Testis (tissue), 3 donors: ENCODE measurements around the gene ITPK1. TPM values are rescaled to one million over a fixed set of nuclear protein-coding genes. Genes with fewer than 3 reads are reported as not detected.
A peak's percentile ranks its signal among the peaks of the same experiment; 100 is the strongest.

ENCODE experiments used
- DNase-seq: peaks from one replicate; pipeline ENCODE4 v3.0.0-alpha.2; 2019
- H3K27ac ChIP-seq, 2 donors: fragments of 200-600 bp; sonication (generic); one replicate each; pipeline ENCODE4 v1.5.1; 2019
- H3K27me3 ChIP-seq: fragments of 200-600 bp; sonication (generic); one replicate; pipeline ENCODE4 v1.5.1; 2019
- H3K36me3 ChIP-seq: fragments of 200-600 bp; sonication (generic); one replicate; pipeline ENCODE4 v1.5.1; 2017; ENCODE audit warnings: low read depth; ENCODE audit errors: missing control alignments
- H3K4me1 ChIP-seq: fragments of 200-600 bp; sonication (generic); one replicate; pipeline ENCODE4 v1.5.1; 2019
- H3K4me3 ChIP-seq, 2 donors: fragments of 200-600 bp; sonication (generic); one replicate each; pipeline ENCODE4 v1.5.1; 2017 to 2019
- H3K9me3 ChIP-seq: fragments of 200-600 bp; sonication (generic); one replicate; pipeline ENCODE4 v1.5.1; 2017
- POLR2A ChIP-seq: fragments of 450-650 bp; IDR thresholded peaks from one replicate; pipeline ENCODE4 v1.6.1; 2017; ENCODE audit warnings: antibody characterized with exemption, mild to moderate bottlenecking, moderate library complexity
- WGBS, 2 donors: methylation state at CpG; one replicate each; pipeline ENCODE4 v1.1.5; 2018; 5-methylcytosine and 5-hydroxymethylcytosine counted together
- intact Hi-C: fragments of 100-400 bp; cut with DNase I; formaldehyde crosslinking; loops from one replicate; pipeline ENCODE4 v1.15.1; 2023; ENCODE audit warnings: low total_unique reads
- polyA plus RNA-seq: library from polyadenylated mRNA; stranded (reverse); fragments of 350-450 nt; fragmentation: Illumina TruSeq; extraction: RNeasy Lipid Tissue Mini Kit (QIAGEN cat#74804); gene quantifications from one replicate; pipeline ENCODE4 v1.2.3, GENCODE V29; 2014; ENCODE audit warnings: low read depth, low replicate concordance; ENCODE audit not compliant: insufficient read depth
- total RNA-seq, 2 donors: library from RNA; depleted of rRNA; stranded (reverse); fragments of >200 nt; gene quantifications; one replicate each; pipeline ENCODE4 v1.2.3, GENCODE V29; 2016
- TF ChIP-seq, protein P1 (sequence below), 3 experiments: fragments of 450-650 bp in 2 of 3; fragments of 200-600 bp in 1 of 3; sonication (generic) in 1 of 3; IDR thresholded peaks; one replicate each; pipeline ENCODE4 v1.5.1; 2016 to 2019; ENCODE audit warnings: antibody characterized with exemption in 3 of 3, mild to moderate bottlenecking in 2 of 3, moderate library complexity in 1 of 3

ITPK1 gene
- total and polyA plus RNA-seq, 3 donors from 2014 or later: 78.3 to 92.5 (median 90.6) TPM

GRCh38 chr14:92935446-92935845, 180.3 kb downstream of the ITPK1 start:
- Histone ChIP-seq H3K4me3 (no peak overlapping the region), H3K27me3 (no peaks in the 10 kb centered on the region), H3K4me1 (peaks cover 27% of the 10 kb centered on the region), H3K9me3 (no peaks in the 10 kb centered on the region), H3K27ac (no peak overlapping the region), H3K36me3 (no peaks in the 10 kb centered on the region)
- WGBS, 2 donors: 91 to 96% methylated on average over 4 to 11 of the region's 11 CpGs
- DNase-seq: no peak
- no peak for TF ChIP-seq POLR2A
- TF ChIP-seq, protein P1, sequence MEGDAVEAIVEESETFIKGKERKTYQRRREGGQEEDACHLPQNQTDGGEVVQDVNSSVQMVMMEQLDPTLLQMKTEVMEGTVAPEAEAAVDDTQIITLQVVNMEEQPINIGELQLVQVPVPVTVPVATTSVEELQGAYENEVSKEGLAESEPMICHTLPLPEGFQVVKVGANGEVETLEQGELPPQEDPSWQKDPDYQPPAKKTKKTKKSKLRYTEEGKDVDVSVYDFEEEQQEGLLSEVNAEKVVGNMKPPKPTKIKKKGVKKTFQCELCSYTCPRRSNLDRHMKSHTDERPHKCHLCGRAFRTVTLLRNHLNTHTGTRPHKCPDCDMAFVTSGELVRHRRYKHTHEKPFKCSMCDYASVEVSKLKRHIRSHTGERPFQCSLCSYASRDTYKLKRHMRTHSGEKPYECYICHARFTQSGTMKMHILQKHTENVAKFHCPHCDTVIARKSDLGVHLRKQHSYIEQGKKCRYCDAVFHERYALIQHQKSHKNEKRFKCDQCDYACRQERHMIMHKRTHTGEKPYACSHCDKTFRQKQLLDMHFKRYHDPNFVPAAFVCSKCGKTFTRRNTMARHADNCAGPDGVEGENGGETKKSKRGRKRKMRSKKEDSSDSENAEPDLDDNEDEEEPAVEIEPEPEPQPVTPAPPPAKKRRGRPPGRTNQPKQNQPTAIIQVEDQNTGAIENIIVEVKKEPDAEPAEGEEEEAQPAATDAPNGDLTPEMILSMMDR (IDR thresholded peaks at IDR 0.05): no peak
- intact Hi-C loops: no loop called here

GRCh38 chr14:92934196-92935085, 181.3 kb downstream of the ITPK1 start:
- intact Hi-C loops: no loop called here
- H3K4me3 ChIP-seq: no peak overlapping the region
- peaks cover 22% of the 10 kb centered on the region for H3K4me1 ChIP-seq
- no peaks in the 10 kb centered on the region for H3K36me3 ChIP-seq
- DNase-seq: no peak
- 73 to 85% methylated on average over 12 to 19 of the region's 19 CpGs for WGBS, 2 donors
- no peak for TF ChIP-seq POLR2A
- TF ChIP-seq, protein P1 (IDR thresholded peaks at IDR 0.05): no peak
- no peak overlapping the region for H3K27ac ChIP-seq
- H3K27me3 ChIP-seq: no peaks in the 10 kb centered on the region
- H3K9me3 ChIP-seq: no peaks in the 10 kb centered on the region

DNA sequence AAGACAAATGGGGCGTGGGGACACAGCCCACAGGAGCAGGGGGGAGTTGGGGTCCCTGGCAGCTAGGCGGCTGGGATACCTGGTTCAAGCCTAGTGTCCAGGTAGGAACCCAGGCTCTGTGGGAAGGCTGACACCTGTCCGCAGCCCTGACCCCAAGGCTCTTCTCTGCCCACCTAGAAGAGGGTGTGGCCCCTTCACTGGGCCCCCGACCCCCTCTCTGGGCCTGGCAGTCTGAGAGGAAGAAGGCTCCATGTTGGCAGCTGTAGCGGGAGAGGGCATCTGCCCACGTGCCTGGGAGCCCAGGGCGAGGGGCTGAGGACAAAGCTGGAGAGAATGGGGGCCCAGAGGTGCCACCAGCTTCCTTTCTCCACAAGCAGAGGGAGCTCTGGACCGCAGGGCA, 182.2 kb downstream of the ITPK1 start:
- H3K36me3 ChIP-seq: no peaks in the 10 kb centered on the region
- peaks cover 22% of the 10 kb centered on the region for H3K4me1 ChIP-seq
- intact Hi-C loops: no loop called here
- peak overlapping the region in 1 of 2 donors; percentile 39 for H3K4me3 ChIP-seq
- H3K9me3 ChIP-seq: no peaks in the 10 kb centered on the region
- H3K27me3 ChIP-seq: no peaks in the 10 kb centered on the region
- WGBS, 2 donors: 69 to 85% methylated on average over 2 to 8 of the region's 8 CpGs
- TF ChIP-seq POLR2A: no peak
- TF ChIP-seq, protein P1 (IDR thresholded peaks at IDR 0.05): no peak
- DNase-seq: no peak
- H3K27ac ChIP-seq: peak overlapping the region in 1 of 2 donors; percentile 83

- H3K27ac ChIP-seq: peak overlapping the region; percentile 69 to 83
- DNase-seq: no peak
- no peak for TF ChIP-seq POLR2A
- TF ChIP-seq, protein P1 (IDR thresholded peaks at IDR 0.05): no peak
- H3K36me3 ChIP-seq: no peaks in the 10 kb centered on the region
- WGBS, 2 donors: 58 to 69% methylated on average over 29 to 35 of the region's 35 CpGs
- H3K27me3 ChIP-seq: no peaks in the 10 kb centered on the region
- H3K9me3 ChIP-seq: no peaks in the 10 kb centered on the region
- H3K4me1 ChIP-seq: peaks cover 28% of the 10 kb centered on the region
- intact Hi-C loops: no loop called here
- H3K4me3 ChIP-seq: peak overlapping the region; percentile 6 to 39
Observed at GRCh38 chr14:92932448-92933395, 183.0 kb downstream of the ITPK1 start.
